HG03135 (cell line): ENCODE data around the gene ZDHHC20.
"Not testable (repeated sequence)": the region's sequence is repeated elsewhere in the genome, so short reads cannot be mapped to it uniquely, and the experiment has no call there.

Experiments used
- ATAC-seq: cut with Tn5 transposase; IDR thresholded peaks from one replicate; pipeline ENCODE4 v1.9.1; 2021; ENCODE audit warnings: mild to moderate bottlenecking, moderate library complexity; ENCODE audit not compliant: unreplicated experiment

Gene ZDHHC20

DNA sequence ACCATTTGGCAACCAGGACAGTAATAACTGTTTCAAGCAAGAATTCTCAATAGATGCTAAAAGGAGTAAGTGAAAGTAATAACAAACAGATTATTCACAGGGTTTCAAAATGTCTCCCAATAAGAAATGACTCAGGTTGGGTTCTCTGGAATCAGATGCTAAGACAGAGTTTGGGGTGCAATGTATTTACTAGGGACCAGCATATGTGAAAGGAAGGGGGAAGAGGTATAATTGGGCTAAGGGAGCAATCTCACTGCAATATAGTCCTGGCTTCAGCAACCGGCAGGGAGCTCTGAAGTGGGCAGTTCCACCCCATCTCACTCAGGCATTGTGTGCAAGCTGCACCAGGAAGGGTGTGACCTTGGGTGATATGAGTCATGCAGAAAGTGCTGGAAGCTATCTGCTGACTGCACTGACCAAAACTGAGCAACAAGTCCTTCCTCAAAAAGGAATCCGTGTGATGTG is 23.4 kb downstream of the ZDHHC20 start:
- ATAC-seq = peak; percentile 96

GRCh38 chr13:21435231-21435630 is 23.9 kb downstream of the ZDHHC20 start:
- no peak for ATAC-seq

GRCh38 chr13:21434588-21434987 is 24.5 kb downstream of the ZDHHC20 start:
- no peak for ATAC-seq

DNA sequence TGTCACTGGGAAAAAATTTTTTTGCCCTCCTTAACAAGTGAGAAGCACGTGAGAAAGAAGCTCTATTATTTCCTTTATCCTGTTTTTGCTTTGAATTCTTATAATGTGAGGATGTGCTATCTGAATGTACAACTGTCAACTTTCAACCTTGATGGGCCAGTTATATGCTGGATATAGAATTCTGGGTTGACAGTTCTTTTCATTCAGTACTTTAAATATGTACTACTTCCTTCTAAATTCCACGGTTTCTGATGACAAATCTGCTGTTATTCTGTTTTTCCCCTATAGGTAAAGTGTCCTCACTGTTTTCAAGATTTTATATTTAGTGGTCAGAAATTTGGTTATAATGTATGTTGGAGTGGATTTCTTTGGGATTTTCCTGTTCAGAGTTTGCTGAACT is 29.9 kb downstream of the ZDHHC20 start:
- no peak for ATAC-seq

DNA sequence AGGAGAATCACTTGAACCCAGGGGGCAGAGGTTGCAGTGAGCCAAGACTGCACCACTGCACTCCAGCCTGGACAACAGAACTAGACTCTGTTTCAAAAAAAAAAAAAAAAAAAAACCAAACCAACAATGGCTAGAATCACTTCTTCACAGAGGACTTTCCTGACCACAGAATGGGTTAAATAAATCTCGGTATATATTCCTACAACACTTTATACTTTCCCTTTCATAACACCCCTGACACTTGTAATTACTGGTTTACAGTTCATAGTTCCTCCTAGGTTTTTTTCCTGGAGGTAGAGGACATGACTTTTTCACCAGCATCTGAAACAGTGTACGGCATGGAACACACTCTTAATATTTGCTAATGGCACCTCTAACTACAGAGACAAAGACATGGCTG is 31.4 kb downstream of the ZDHHC20 start:
- no peak for ATAC-seq

DNA sequence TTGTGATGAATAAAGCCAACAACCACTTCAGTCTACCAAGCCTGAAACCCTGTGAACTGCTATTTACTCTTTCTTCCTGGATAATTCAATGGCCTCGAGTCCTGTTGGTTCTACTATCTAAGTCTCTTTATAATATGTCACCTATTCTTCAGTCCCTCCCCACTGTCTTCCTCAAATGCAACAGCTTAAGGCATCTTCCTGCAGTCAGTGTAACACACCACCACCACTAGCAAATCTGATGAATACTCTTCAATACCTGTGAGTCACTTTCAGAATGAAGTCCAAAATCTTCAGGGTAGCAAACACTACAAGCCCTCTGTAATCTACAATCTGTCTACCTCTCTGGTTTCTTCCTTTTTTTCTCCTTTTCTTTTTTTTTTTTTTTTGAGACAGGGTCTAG is 32.9 kb downstream of the ZDHHC20 start:
- ATAC-seq = no peak

DNA sequence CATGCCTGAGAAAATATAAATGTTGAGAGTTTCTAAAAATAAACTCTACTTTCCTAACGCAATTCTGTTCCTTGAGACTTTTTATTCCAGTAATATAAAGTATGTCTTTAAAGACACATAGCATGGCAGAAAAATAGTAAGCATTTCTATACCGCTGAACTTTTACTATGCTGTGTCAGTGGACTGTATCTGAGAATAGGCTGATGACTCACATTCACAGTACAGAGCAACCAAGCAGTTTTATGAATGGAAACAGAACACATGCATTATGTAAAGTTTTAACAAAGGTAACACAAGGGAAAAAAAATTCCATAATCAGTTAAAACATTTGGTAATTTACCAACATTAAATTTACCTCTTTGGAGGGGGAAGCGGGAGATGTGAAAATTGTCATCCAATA is 38.4 kb downstream of the ZDHHC20 start:
- ATAC-seq = no peak

DNA sequence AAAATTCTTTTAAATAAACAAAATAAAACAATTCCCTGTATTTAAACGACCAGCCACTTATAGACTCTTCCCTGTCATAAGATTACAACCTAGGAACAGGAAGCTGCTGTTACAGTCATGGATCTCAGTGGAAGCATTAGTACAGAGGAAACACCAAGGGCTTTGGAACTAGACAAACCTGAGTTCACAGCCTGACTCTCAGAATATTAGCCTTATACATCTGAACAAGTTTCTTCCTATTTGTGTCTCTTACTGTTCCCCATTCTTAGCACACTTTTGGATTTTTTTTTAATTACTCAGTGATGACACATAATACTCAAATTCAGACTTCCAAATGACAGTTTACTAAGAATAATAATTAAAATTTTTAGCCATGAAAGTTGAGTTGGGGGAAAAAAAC is 46.1 kb downstream of the ZDHHC20 start:
- ATAC-seq = no peak

GRCh38 chr13:21410453-21410852 is 48.6 kb downstream of the ZDHHC20 start:
- ATAC-seq = not testable (repeated sequence)

DNA sequence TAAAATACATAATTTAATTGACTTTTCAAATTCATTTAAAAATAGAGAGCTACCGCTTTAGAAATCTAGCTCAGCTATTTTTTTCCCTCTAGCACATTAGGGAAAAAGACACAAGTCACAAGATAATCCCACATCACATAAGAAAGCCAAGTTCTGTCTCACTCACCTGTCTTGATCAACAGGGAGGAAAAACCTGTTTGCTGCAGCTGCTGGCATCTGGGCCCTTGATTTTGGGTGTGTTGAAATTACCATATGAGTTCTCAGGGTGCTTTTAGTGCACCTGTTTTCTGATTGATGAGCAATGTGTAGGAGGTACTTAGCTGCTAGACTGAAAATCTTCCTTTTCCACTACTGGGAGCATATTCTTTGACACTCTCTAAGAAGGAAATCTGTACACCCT is 53.8 kb downstream of the ZDHHC20 start:
- no peak for ATAC-seq

- no peak for ATAC-seq
These were observed 56.4 kb downstream of the ZDHHC20 start for GRCh38 chr13:21402586-21403307.

DNA sequence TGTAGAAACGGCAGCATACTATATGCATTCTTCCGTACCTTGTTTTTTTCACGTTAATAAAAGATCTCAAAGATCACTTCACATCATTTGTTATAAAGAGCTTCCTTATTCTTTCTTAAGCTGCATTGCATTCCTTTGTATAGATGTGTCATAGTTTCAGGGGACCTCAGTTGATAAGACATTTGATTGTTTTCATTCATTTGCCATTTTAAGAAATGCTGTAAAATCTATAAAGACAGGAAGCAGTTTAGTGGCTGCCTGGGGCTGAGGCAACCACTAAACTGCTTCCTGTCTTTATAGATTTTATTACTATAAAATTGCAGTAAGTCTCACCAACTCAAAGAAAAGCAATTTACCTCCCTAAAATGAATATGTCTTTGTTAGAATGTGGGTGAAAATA is 59.4 kb downstream of the ZDHHC20 start:
- ATAC-seq = no peak

DNA sequence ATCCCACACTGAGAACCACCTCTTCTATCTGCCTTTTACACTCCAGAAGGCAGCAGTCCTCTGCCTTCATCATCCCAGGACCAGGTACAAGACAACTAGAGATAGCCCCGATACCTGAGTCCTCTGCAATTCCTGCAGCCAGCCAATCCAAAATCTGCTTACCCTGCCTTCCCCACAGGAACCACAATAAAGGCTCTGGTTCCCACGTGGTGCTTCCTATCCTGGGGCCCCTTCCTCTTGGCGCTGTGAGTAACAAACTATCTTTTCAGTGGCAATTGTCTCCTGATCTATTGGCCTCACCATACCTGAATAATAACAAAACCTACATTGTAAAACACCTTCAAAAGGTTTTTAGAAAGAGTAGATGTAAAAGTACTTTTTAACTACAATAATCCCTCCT is 63.1 kb downstream of the ZDHHC20 start:
- ATAC-seq = no peak

DNA sequence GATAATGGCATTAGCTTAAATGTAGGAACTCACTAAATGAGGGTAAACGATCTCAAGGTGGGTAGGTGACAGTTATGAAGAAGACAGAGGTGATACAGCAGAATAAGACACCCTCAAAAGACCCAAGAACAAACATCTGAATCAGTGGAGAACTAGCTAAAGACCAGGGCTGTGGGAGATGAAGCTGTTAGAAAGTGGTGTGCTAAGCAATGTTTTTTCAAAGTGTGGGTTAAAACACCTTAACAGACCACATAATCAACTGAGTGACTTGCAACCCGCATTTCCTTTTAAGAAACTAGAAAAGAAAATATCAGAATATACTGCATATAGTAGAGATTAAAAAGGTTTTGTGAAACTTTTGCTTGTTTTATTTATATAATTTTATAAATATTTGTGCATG is 70.0 kb downstream of the ZDHHC20 start:
- ATAC-seq = no peak

DNA sequence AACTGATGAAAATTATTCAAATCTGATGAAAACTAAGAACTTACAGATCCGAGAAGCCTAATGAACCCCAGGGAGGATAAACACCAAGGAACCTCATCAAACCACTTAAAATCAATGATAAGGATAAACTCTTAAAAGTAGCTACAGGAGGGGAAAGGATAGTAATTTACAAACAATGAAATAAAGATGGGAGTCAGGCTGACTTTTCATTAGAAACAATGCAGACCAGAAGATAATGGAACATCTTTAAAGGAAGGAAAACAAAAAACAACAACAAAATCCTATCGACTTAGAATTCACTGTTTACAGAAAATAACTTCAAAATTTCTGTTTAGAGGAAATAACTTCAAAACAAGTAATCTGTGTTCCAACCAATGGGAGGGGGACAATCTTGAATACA is 73.4 kb downstream of the ZDHHC20 start:
- ATAC-seq = no peak

DNA sequence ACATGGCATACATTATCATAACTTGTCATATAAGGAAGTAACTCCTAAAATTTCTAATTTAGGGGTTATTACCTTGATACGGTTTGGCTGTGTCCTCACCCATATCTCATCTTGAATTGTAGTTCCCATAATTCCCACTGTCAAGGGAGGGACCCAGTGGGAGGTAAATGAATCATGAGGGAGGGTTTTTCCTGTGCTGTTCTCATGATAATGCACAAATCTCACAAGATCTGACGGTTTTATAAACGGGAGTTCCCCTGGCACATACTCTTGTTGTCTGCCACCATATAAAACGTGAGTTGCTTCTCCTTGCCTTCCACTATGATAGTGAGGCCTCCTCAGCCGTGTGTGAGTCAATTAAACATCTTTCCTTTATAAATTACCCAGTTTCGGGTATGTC is 76.0 kb downstream of the ZDHHC20 start:
- ATAC-seq = no peak

- not testable (repeated sequence) for ATAC-seq
These were observed 81.8 kb downstream of the ZDHHC20 start for GRCh38 chr13:21376998-21377985.

DNA sequence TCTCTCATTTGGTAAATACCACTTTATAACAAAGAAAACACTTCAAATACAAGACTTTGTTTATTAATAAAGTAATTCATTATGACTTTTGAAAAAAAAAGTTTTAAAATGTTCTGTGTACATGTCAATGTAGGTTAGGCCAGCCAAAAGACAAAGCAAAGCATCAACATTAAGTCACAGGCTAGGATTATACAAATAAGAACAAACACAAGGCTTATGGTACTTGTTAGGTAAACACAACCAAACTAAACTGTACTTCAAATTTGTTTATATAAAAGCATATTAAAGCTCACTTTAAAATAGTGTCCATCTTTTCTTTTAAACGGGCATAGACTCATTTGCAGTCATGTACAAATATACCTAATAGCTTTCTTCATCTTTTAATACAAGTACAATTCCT is 86.6 kb downstream of the ZDHHC20 start:
- no peak for ATAC-seq

GRCh38 chr13:21371011-21371410 is 88.1 kb downstream of the ZDHHC20 start:
- no peak for ATAC-seq

GRCh38 chr13:21365574-21365973 is 93.5 kb downstream of the ZDHHC20 start:
- no peak for ATAC-seq

- no peak for ATAC-seq
These were observed 94.2 kb downstream of the ZDHHC20 start for GRCh38 chr13:21364916-21365315.

- ATAC-seq = no peak
These were observed 94.7 kb downstream of the ZDHHC20 start for GRCh38 chr13:21364357-21364756.
